ENCODE results near the gene SCT.

Gene SCT

GRCh38 chr11:643366-643765 is 16.4 kb upstream of the SCT start:
- no peak for DNase-seq

GRCh38 chr11:641806-642370 is 14.9 kb upstream of the SCT start:
- DNase-seq, result no peak

GRCh38 chr11:640021-640706 is 13.2 kb upstream of the SCT start:
- DNase-seq, result no peak

- no peak for DNase-seq
Measured at GRCh38 chr11:639332-639955, 12.5 kb upstream of the SCT start.

GRCh38 chr11:638631-639331 is 11.8 kb upstream of the SCT start:
- DNase-seq, result no peak

- no peak for DNase-seq
Measured at GRCh38 chr11:637593-638521, 10.9 kb upstream of the SCT start.

GRCh38 chr11:637333-637592 is 10.3 kb upstream of the SCT start:
- DNase-seq, result no peak

GRCh38 chr11:636511-637332 is 9.7 kb upstream of the SCT start, which contains the start of gene DRD4:
DRD4 (plus strand) TSS chr11:637269; CDS start chr11:637305, 36 bp downstream.
- DNase-seq, result no peak

GRCh38 chr11:635945-636510 is 9.0 kb upstream of the SCT start:
- DNase-seq, result no peak

GRCh38 chr11:630871-631270 is 3.9 kb upstream of the SCT start:
- no peak for DNase-seq

- no peak for DNase-seq
Measured at GRCh38 chr11:629237-629583, 2.2 kb upstream of the SCT start.

GRCh38 chr11:628056-628455 is 1.1 kb upstream of the SCT start:
- DNase-seq, result no peak

- no peak for DNase-seq
Measured at GRCh38 chr11:627308-627576, 261 bp upstream of the SCT start.

GRCh38 chr11:625636-626268 is 1.2 kb downstream of the SCT start:
- no peak for DNase-seq

- DNase-seq, result no peak
Measured at GRCh38 chr11:624705-625635, 2.0 kb downstream of the SCT start, which contains the start of gene CDHR5. CDHR5 (minus strand) TSS chr11:624955; CDS start chr11:624902, 53 bp downstream.

GRCh38 chr11:623999-624704 is 2.8 kb downstream of the SCT start:
- DNase-seq, result no peak

GRCh38 chr11:623349-623869 is 3.6 kb downstream of the SCT start:
- no peak for DNase-seq

GRCh38 chr11:621838-622237 is 5.1 kb downstream of the SCT start:
- DNase-seq, result no peak

All from activated naive CD4-positive, alpha-beta T cell treated with Interleukin-2 at 50 U/mL for 16 hours (primary cell).